GM21528 (cell line): ENCODE measurements around the gene HMX3.
"Not testable (repeated sequence)": the region's sequence is repeated elsewhere in the genome, so short reads cannot be mapped to it uniquely, and the experiment has no call there.

Source experiments
- ATAC-seq: cut with Tn5 transposase; IDR thresholded peaks from one replicate; pipeline ENCODE4 v1.9.1; 2021; ENCODE audit warnings: mild to moderate bottlenecking, moderate library complexity; ENCODE audit not compliant: unreplicated experiment, low FRiP score

Gene HMX3

GRCh38 chr10:123165445-123166072 is 29.8 kb downstream of the HMX3 start:
- no peak for ATAC-seq

GRCh38 chr10:123166618-123167017 is 30.8 kb downstream of the HMX3 start:
- ATAC-seq, result no peak

GRCh38 chr10:123170961-123171360 is 35.2 kb downstream of the HMX3 start:
- ATAC-seq, result no peak

- not testable (repeated sequence) for ATAC-seq
Measured at GRCh38 chr10:123171616-123172015, 35.8 kb downstream of the HMX3 start.

GRCh38 chr10:123175389-123176387 is 39.9 kb downstream of the HMX3 start:
- no peak for ATAC-seq

- ATAC-seq, result not testable (repeated sequence)
Measured at GRCh38 chr10:123178390-123178789, 42.6 kb downstream of the HMX3 start.

- ATAC-seq, result no peak
Measured at GRCh38 chr10:123180101-123181090, 44.6 kb downstream of the HMX3 start.

- no peak for ATAC-seq
Measured at GRCh38 chr10:123183724-123184123, 48.0 kb downstream of the HMX3 start.

GRCh38 chr10:123187781-123188180 is 52.0 kb downstream of the HMX3 start:
- ATAC-seq, result no peak
